Fibroblast of skin of right biceps (primary cell): ENCODE measurements around the gene KIRREL3.
A peak's percentile ranks its signal among the peaks of the same experiment; 100 is the strongest.

ENCODE experiments used
- DNase-seq: peaks from one replicate; pipeline ENCODE4 v3.0.0-alpha.2; 2013

KIRREL3 gene

DNA sequence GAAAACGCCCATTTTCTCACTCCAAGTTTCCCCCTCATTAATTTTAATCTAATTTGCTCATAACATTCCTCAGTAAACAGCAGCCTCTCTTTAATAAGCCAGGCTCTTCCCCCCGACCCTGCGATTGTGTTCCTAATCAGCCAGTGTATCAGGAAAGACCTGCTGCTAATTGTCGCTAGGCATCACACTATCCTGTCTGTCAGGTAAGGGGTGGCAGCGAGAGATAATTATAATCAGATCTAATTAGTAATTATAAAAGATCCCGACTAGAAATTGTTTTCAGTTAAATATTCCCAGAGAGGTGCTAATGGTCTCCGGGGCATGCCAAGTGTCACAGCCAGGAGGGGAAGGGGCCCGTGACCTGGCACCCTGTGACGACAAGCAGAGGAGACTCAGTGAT, 502.3 kb downstream of the KIRREL3 start:
- DNase-seq = no peak

- peak; percentile 19 for DNase-seq
Observed at GRCh38 chr11:126497581-126498122, 502.9 kb downstream of the KIRREL3 start.

- DNase-seq = no peak
Observed at GRCh38 chr11:126496576-126497337, 503.8 kb downstream of the KIRREL3 start.

DNA sequence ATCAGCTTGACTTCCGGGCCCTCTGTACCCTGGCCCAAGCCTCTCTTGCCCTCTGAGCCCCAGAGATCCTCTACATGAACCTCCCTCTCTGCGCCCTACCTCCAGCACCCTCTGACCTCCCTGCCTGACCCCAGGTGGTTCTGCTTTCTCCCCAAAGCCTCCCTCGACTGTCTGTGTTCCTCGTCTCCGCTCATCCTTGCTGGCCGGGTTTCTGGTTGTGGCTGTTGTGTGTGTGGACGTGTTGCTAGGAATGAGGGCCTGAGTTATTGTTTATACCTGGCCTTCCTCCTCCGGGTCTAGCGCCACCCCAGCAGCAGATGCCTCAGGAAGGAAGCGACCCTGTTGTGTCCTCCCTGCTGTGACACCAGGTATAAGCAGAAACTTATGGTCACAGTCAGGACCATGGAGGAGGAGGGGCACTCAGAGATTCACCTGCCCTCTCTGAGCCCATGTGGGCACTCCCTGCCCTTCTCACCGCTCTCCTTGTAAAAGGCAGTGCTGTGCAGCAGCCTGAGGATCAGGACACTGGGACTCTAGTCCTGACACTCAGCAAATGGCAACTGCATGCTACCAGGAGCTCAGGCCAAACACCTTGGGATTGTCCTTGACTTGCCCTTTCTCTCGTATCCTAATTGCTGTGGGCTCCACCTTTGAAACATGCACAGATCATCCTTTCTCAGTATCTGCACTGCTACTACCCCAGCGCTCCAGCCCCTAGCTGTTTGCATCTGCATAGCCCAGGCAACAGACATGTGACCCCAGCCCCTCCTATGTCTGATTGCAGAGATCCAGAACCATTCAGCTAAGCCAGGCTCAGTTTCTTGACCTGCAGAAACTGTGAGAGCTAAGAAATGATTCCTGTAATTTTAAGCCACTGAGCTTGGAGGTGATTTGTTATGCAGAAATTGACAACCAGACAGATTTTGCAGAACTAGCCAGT, 505.0 kb downstream of the KIRREL3 start:
- DNase-seq = no peak

DNA sequence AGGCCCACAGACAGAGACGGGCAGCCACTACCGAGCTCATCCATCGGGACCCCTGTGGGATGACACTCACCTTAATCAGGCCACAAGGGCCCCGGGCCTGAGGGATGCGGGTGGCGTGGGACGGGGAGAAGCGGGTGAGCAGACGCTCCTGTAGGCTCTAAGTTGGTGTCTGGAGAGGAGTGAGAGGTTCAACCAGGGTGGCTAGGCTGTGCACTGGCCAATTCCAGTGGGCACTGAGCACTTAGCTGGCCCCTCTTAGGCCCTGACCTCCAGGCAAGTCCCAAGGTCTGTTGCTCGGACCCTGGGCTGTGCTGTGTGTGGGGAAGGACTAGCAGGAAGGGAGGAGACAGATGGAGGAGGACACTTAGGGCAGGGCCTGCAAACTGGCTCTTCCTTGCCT, 505.7 kb downstream of the KIRREL3 start:
- no peak for DNase-seq

GRCh38 chr11:126492331-126493082, 508.1 kb downstream of the KIRREL3 start:
- no peak for DNase-seq

- no peak for DNase-seq
Observed at GRCh38 chr11:126491092-126491491, 509.5 kb downstream of the KIRREL3 start.

DNA sequence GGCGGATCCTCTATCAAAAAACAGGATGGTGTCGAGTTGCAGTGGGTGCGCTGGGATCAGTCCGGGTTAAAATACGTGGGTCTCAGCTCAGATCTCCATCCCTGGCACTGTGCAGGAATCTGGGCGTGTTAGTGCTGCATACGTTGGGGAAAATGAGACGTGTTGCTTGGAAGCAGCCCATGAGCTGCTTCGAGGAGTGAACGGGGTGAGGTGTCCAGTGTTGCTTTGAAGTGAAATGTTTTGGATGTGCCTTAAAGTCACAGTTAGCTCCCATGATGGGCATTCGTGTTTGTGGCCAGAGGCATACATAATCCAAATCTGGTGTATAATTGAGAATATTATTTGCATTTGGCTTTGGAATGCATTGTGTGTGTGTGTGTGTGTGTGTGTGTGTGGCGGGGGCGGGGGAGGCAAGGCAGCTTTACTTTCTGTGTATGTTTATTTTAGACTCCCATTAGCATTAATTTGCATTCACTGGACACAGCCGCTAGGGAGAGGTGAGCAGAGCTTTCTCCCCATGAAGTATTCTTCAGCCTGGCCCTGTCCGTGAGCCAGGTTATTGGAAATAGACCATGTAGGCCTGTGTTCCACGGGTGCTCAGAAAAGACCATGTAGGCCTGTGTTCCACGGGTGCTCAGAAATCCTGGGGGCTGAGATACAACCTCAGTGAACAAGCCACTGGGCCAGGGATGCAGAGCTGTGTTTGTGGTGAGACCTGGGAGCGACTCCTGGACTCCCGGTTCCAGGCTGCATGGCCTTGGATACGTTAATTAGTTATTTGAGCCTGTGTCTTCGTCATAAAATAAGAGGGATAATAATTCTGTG, 510.5 kb downstream of the KIRREL3 start:
- no peak for DNase-seq

GRCh38 chr11:126488591-126489370, 511.8 kb downstream of the KIRREL3 start:
- no peak for DNase-seq

- DNase-seq = no peak
Observed at GRCh38 chr11:126487711-126488110, 512.9 kb downstream of the KIRREL3 start.

DNA sequence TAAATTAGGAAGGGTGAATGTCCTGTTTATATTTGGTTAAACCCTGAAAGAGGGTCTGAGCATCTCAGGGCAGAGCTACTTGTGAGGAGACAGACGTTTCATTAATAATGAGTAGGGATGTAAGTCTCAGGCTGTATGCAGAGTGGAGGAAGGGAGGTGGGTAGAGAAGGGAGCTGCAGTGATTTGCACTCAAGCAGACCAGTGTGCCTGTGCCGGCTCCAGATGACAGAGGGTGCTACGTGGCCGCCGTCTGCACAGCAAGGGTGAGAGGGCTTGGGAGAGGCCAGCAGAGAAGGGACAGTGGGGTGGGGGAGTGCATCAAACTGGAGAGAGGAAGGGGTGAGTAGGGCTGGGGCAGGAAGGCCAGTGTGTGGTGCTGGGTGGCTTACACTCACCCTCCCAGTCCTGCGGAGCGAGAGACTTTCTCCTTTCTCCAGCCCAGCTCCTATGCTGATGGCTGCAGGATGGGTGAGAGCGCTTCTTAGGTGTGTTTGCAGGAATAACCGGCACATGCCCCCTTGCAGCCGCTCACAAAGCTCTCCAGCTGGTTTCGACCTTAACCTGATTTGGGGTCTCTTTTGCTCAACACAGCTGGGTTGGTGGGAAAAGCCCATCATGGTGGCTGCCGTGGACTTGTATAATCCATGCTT, 514.5 kb downstream of the KIRREL3 start:
- DNase-seq = no peak

DNA sequence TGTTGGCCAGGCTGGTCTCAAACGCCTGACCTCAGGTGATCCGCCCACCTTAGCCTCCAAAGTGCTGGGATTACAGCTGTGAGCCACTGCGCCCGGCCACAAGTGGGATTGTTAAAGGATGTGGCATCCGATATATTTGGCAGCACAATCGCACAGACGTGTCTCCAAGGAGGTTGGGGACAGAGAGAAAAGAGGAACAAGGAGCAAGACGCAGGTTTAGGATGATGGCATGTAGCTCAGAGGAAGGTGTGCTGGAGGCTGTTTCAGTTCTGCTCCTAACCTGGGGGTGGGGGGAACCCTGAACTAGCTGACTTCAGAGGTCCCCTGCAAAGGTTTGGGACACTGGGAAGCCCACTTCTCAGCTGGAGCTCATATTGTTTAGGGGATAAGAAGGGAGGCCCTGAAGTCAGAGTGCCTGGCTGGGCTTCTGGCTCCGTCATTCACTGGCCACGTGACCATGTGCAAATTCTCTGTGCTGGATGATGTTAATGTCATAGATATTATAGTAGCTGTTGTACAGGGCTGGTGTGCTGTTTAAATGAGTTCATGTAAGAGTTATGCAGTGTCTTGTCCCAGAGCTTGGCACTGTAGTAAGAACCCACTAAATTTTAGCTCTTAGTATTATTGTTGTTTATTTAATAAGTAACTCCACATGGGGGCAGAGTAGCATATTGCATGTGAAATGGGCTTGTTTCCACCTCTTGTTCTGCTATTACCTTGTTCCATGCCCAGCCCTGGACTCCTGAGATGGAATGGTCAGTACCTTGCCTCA, 515.4 kb downstream of the KIRREL3 start:
- peak; percentile 58 for DNase-seq

GRCh38 chr11:126484266-126484665, 516.3 kb downstream of the KIRREL3 start:
- peak; percentile 80 for DNase-seq

DNA sequence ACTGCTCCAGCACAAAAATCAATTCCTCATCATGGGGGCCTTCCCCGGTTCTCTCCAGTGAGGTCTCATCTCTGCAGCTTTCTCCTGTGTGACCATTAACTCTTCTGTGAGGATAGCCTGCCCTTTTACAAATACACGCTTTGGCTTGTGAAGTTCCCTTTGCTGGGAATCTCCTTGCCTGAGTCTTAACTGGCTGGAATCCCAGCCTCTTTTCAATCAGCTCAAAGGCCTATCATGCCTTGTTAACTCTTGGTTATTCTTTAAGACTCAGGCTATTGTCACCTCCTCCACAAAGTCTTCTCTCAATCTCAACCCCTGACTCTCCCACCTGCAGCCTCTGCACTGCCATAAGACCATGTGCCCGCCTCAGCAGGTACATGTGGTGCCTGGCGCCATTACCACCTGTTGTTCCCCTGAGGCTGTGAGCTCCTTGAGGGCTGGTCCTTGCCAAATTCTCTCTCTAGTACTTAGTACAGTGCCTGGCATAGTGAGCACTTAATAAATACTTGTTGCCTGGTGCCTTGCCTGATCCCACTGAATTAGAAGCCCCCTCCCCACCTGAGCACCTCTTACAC, 516.9 kb downstream of the KIRREL3 start:
- DNase-seq = no peak

- no peak for DNase-seq
Observed at GRCh38 chr11:126482586-126483108, 517.9 kb downstream of the KIRREL3 start.

GRCh38 chr11:126481303-126481680, 519.3 kb downstream of the KIRREL3 start:
- no peak for DNase-seq

DNA sequence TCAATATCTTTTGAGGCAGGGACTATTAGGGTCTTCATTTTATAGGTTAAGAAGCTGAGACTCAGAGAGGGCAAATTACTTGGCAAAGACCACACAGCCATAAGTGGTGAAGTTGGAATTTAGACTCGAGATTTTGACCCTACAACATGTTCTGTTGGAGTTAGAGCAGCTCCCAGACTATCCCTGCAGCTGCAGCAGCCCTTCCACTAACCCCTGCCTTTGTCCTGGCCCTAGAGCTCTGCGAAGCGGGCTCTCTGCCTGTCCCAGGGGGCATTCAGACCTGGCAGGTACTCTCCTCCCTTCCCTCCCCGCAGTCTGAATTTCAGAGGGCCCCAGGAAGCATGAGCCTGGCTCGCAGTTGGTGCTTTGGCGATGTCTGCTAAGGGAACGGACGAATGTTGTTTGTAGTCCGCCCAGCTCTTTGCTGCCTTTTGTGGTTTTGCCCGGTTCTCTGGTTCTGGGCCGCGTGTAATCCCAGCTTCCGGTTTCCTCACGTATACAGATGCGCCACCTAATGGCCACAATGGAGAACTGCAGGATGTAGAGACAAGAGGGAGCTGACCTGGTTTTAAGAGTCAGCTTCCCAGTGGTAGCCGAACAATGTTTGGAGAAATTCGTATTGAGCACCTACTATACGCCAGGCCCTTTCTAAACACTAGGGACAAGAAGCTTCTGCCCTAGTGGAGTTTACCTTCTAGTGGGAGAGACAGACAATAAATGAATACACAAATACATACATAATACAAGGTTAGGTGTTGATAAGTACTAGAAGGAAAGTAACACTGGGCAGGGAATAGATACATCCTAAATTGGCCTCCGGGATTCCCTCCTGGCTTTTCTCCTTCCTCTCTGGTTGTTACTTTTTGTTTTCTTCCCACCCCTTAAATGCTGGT, 519.9 kb downstream of the KIRREL3 start:
- DNase-seq = peak; percentile 87

DNA sequence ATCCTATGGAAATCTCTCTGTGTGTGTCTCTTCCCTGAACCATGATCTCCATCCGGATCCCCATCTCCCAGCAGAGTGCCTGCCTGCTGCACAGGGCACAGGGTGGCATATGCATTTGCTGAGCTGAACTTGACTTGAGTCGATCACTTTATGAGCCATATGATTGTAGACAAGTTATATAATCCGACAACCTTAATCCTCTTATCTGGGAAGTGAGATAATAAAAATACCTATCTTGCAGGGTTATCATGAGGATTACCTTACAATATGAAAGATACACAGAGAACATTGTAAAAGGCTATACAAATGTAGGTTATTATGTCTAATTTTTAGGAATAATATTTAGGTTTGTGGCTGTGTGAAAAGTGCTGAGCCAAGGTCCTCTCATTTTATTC, 520.6 kb downstream of the KIRREL3 start:
- no peak for DNase-seq
